ENCODE measurements around the gene USP3. TPM values are rescaled to one million over a fixed set of nuclear protein-coding genes. Genes with fewer than 3 reads are reported as not detected.
A peak's percentile ranks its signal among the peaks of the same experiment; 100 is the strongest.

Gene USP3
- total RNA-seq, 1 experiment from 2014 or later = 50.8 TPM

- Histone ChIP-seq H3K27me3 (ENCODE audit: control insufficient read depth, insufficient read depth, low read length) (peaks cover 27% of the 10 kb centered on the region), H3K4me3 (ENCODE audit: insufficient read depth, low read depth, low read length) (peak overlapping the region; percentile 65), H3K36me3 (replicated peaks; ENCODE audit: control insufficient read depth, insufficient read depth, low read length) (no peaks in the 10 kb centered on the region)
- DNase-seq = peak; percentile 93
These were observed 96.2 kb downstream of the USP3 start for GRCh38 chr15:63600616-63601025.

GRCh38 chr15:63601026-63601703 lies 96.8 kb downstream of the USP3 start:
- Histone ChIP-seq H3K27me3 (ENCODE audit: control insufficient read depth, insufficient read depth, low read length) (peaks cover 27% of the 10 kb centered on the region), H3K4me3 (ENCODE audit: insufficient read depth, low read depth, low read length) (peak overlapping the region; percentile 65), H3K36me3 (replicated peaks; ENCODE audit: control insufficient read depth, insufficient read depth, low read length) (no peaks in the 10 kb centered on the region)
- peak; percentile 79 for DNase-seq

GRCh38 chr15:63601704-63602185 lies 97.4 kb downstream of the USP3 start:
- H3K36me3 ChIP-seq (replicated peaks; ENCODE audit: control insufficient read depth, insufficient read depth, low read length) = no peaks in the 10 kb centered on the region
- DNase-seq = peak; percentile 71
- peak overlapping the region; percentile 65 for H3K4me3 ChIP-seq (ENCODE audit: insufficient read depth, low read depth, low read length)
- H3K27me3 ChIP-seq (ENCODE audit: control insufficient read depth, insufficient read depth, low read length) = peaks cover 27% of the 10 kb centered on the region

- Histone ChIP-seq H3K36me3 (replicated peaks; ENCODE audit: control insufficient read depth, insufficient read depth, low read length) (no peaks in the 10 kb centered on the region; the same call in 1 of the 2 replicates), H3K27me3 (ENCODE audit: control insufficient read depth, insufficient read depth, low read length) (peaks cover 27% of the 10 kb centered on the region), H3K4me3 (ENCODE audit: insufficient read depth, low read depth, low read length) (no peak overlapping the region)
- DNase-seq = no peak
These were observed 98.2 kb downstream of the USP3 start for GRCh38 chr15:63602595-63602994.

- H3K36me3 ChIP-seq (replicated peaks; ENCODE audit: control insufficient read depth, insufficient read depth, low read length) = peaks cover 5% of the 10 kb centered on the region
- no peak for DNase-seq
- peaks cover 27% of the 10 kb centered on the region for H3K27me3 ChIP-seq (ENCODE audit: control insufficient read depth, insufficient read depth, low read length)
- no peak overlapping the region for H3K4me3 ChIP-seq (ENCODE audit: insufficient read depth, low read depth, low read length)
These were observed 99.1 kb downstream of the USP3 start for GRCh38 chr15:63603516-63603915.

- DNase-seq = no peak
- Histone ChIP-seq H3K4me3 (ENCODE audit: insufficient read depth, low read depth, low read length) (no peak overlapping the region), H3K27me3 (ENCODE audit: control insufficient read depth, insufficient read depth, low read length) (peaks cover 27% of the 10 kb centered on the region), H3K36me3 (replicated peaks; ENCODE audit: control insufficient read depth, insufficient read depth, low read length) (peaks cover 5% of the 10 kb centered on the region)
These were observed 99.9 kb downstream of the USP3 start for GRCh38 chr15:63604281-63604680.

GRCh38 chr15:63605036-63605435 lies 100.6 kb downstream of the USP3 start:
- no peak for DNase-seq
- H3K27me3 ChIP-seq (ENCODE audit: control insufficient read depth, insufficient read depth, low read length) = peaks cover 23% of the 10 kb centered on the region
- no peak overlapping the region for H3K4me3 ChIP-seq (ENCODE audit: insufficient read depth, low read depth, low read length)
- peaks cover 5% of the 10 kb centered on the region for H3K36me3 ChIP-seq (replicated peaks; ENCODE audit: control insufficient read depth, insufficient read depth, low read length)

GRCh38 chr15:63605816-63606215 lies 101.4 kb downstream of the USP3 start:
- DNase-seq = no peak
- peaks cover 5% of the 10 kb centered on the region for H3K36me3 ChIP-seq (replicated peaks; ENCODE audit: control insufficient read depth, insufficient read depth, low read length)
- no peak overlapping the region for H3K4me3 ChIP-seq (ENCODE audit: insufficient read depth, low read depth, low read length)
- peaks cover 17% of the 10 kb centered on the region for H3K27me3 ChIP-seq (ENCODE audit: control insufficient read depth, insufficient read depth, low read length)

- Histone ChIP-seq H3K4me3 (ENCODE audit: insufficient read depth, low read depth, low read length) (no peak overlapping the region), H3K27me3 (ENCODE audit: control insufficient read depth, insufficient read depth, low read length) (peaks cover 13% of the 10 kb centered on the region), H3K36me3 (replicated peaks; ENCODE audit: control insufficient read depth, insufficient read depth, low read length) (peaks cover 5% of the 10 kb centered on the region)
- no peak for DNase-seq
These were observed 101.9 kb downstream of the USP3 start for GRCh38 chr15:63606308-63606707.

- no peak for DNase-seq
These were observed 104.6 kb downstream of the USP3 start for GRCh38 chr15:63608989-63609388.

GRCh38 chr15:63609448-63609847 lies 105.1 kb downstream of the USP3 start:
- H3K4me3 ChIP-seq (ENCODE audit: insufficient read depth, low read depth, low read length) = no peak overlapping the region
- DNase-seq = no peak
- H3K36me3 ChIP-seq (replicated peaks; ENCODE audit: control insufficient read depth, insufficient read depth, low read length) = peaks cover 7% of the 10 kb centered on the region
- H3K27me3 ChIP-seq (ENCODE audit: control insufficient read depth, insufficient read depth, low read length) = no peaks in the 10 kb centered on the region

More at GRCh38 chr15:63608989-63609388, 104.6 kb downstream of the USP3 start:
- Histone ChIP-seq H3K27me3 (ENCODE audit: control insufficient read depth, insufficient read depth, low read length) (no peaks in the 10 kb centered on the region), H3K4me3 (ENCODE audit: insufficient read depth, low read depth, low read length) (no peak overlapping the region), H3K36me3 (replicated peaks; ENCODE audit: control insufficient read depth, insufficient read depth, low read length) (peaks cover 7% of the 10 kb centered on the region)

GRCh38 chr15:63610209-63610841 lies 105.9 kb downstream of the USP3 start:
- Histone ChIP-seq H3K4me3 (ENCODE audit: insufficient read depth, low read depth, low read length) (no peak overlapping the region), H3K36me3 (replicated peaks; ENCODE audit: control insufficient read depth, insufficient read depth, low read length) (peaks cover 7% of the 10 kb centered on the region), H3K27me3 (ENCODE audit: control insufficient read depth, insufficient read depth, low read length) (no peaks in the 10 kb centered on the region)
- DNase-seq = peak; percentile 82

GRCh38 chr15:63611177-63611576 lies 106.8 kb downstream of the USP3 start:
- Histone ChIP-seq H3K36me3 (replicated peaks; ENCODE audit: control insufficient read depth, insufficient read depth, low read length) (peaks cover 7% of the 10 kb centered on the region), H3K27me3 (ENCODE audit: control insufficient read depth, insufficient read depth, low read length) (no peaks in the 10 kb centered on the region), H3K4me3 (ENCODE audit: insufficient read depth, low read depth, low read length) (no peak overlapping the region)
- DNase-seq = no peak

- peaks cover 7% of the 10 kb centered on the region for H3K36me3 ChIP-seq (replicated peaks; ENCODE audit: control insufficient read depth, insufficient read depth, low read length)
- no peaks in the 10 kb centered on the region for H3K27me3 ChIP-seq (ENCODE audit: control insufficient read depth, insufficient read depth, low read length)
- no peak overlapping the region for H3K4me3 ChIP-seq (ENCODE audit: insufficient read depth, low read depth, low read length)
- DNase-seq = no peak
These were observed 107.9 kb downstream of the USP3 start for GRCh38 chr15:63612300-63612699.

- H3K4me3 ChIP-seq (ENCODE audit: insufficient read depth, low read depth, low read length) = no peak overlapping the region
- peaks cover 3% of the 10 kb centered on the region for H3K36me3 ChIP-seq (replicated peaks; ENCODE audit: control insufficient read depth, insufficient read depth, low read length)
- DNase-seq = no peak
- no peaks in the 10 kb centered on the region for H3K27me3 ChIP-seq (ENCODE audit: control insufficient read depth, insufficient read depth, low read length)
These were observed 111.5 kb downstream of the USP3 start for GRCh38 chr15:63615935-63616334.

Data from H7 (cell line).